KBM-7 (cell line): ENCODE data around the gene CEP43.

ENCODE experiments used
- DNase-seq: peaks from one replicate; pipeline ENCODE4 v3.0.0-alpha.2; 2015
- in situ Hi-C: fragments of 300-500 bp; cut with MboI; formaldehyde crosslinking; loops from 2 replicates; pipeline ENCODE4 v1.14.3; 2020; ENCODE audit warnings: low sequenced_read_pairs, low pct_unique_long_range_greater_than_20kb, mixed read lengths

Gene CEP43

GRCh38 chr6:166998256-166999144 is 697 bp upstream of the CEP43 start:
- DNase-seq = no peak
- in situ Hi-C loops = no loop called here

DNA sequence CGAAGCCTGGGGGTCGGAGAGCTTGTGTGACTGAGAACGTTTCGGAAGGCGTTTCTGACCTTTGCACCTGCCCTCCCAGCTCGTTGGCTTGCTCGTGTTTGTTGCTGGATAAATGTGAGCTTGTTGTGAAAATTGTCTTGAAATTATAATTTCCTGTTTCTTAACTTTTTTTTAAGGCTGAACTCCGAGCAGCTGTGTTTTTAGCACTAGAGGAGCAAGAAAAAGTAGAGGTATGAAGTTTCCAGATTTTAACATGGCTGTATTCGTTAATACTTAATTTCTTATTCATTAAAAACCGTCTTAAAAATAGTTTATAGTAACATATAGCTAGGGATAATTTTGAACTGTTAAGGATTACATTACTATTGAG is 672 bp downstream of the CEP43 start:
- no peak for DNase-seq

DNA sequence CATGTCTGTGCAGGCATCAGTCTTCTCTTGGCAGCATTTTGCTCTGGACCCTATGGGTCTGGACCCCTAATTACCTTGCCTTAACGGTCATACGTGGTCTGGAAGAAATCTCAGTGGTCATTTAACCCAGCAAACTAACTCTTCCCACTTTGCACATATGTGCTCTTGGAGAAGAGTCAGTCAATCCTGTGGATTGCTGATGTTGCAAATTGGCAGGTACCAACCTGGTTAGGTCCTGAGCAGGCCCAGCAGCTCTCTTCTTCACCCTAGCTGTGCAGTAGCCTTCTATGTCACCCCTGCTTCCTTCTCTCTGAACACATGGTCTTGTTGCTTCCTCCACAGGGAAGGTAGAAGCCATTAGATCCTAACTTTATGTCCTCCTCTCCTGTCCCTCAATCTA is 1.6 kb downstream of the CEP43 start:
- DNase-seq = no peak
- in situ Hi-C loops = no loop called here

More for the DNA sequence above, 672 bp downstream of the CEP43 start:
- in situ Hi-C loops = no loop called here

DNA sequence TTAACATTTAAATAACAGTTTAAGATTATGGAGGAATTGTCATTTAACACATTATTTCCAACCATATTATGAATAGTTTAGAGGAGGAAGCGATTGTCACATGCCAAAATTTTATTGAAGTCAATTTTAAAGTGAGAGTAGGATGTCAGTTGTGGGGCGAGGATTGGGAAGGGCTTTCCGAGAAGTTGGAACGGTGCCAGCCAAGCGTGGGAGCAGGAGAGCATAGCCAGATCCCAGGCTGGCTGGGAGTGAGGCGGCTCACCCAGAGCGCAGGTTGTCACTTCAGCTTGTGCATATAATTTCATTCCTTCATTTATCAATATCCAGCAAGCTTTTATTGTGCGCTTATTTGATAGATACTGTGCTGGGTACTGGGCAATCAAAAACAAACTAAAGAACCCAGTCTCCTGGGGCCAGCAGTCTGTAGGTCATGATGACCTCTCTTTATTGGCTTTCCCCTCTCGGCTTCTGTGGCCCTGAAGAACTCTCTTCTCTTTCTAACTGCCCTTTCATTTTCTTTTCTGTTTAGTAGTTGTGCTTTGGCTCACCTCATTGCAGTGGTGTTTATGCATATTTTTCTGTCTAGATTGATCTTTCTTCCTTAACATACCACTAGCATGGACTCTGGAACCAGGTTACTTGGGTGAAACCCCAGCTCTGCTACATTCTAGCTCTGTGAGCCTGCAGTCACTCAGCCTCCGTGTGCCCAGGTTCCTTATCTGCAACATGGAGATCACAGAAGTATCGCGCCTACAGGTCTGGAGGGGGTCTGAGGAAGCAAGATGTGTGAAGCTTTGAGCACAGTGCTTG is 6.4 kb downstream of the CEP43 start:
- in situ Hi-C loops = no loop called here
- no peak for DNase-seq

DNA sequence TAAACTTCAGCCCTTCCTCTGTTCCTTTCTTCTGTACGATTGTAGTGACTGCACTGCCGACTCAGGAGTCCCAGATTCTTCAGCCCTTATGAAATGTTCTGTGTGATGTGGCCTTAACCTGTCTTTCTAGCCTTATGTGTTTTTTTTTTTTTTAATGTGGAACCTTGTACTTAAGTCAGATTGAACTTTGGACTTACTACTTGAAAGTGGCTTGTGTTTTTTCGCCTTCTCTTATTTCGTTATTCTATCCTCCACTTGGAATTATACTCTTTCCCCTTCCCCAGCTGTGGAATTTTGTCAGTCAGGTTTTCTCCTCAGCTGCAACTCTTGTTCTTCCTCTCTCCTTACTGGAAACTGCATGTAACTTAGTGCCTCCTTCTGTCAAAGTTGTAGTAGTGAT is 8.8 kb downstream of the CEP43 start:
- DNase-seq = no peak
- in situ Hi-C loops = no loop called here

DNA sequence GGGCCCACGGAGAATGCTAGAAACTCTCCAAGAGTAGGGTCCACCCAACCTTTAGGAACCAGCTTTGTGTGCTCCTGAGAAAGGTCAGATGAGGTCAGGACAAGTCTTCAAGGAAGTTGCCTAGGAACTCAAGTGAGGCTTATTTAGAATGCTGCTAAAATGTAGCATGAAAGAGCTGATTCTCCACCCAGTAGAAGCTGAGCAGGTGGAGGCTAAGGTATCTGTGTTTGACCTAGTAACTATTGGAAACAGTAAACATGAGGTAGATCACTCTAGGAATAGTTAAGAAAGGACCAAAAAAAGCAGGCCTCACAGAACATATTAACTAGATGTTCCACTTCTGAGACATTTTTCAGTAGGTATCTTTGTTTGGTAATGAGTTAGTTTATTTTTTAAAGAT is 13.9 kb downstream of the CEP43 start:
- no peak for DNase-seq

DNA sequence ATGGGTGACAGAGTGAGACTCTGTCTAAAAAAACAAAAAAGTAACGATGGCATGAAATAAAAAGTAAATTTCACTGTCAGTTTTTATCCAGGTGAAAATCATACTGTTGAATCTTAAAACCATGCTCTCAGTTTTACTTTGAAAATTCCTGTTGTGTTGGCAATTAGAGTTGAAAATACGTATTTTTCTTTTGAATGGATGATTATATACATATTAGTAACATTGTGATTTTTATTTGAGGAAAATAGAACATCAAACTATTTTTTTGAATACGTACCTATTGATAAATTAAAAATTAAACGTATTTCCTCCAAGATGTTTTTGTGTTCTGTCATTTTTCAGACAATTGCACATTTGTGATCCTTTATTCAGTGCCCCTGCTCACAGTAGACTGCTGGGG is 14.7 kb downstream of the CEP43 start:
- in situ Hi-C loops = no loop called here
- no peak for DNase-seq

More for the DNA sequence above, 13.9 kb downstream of the CEP43 start:
- in situ Hi-C loops = no loop called here

GRCh38 chr6:167015302-167015701 is 16.1 kb downstream of the CEP43 start:
- no peak for DNase-seq
- in situ Hi-C loops = no loop called here

DNA sequence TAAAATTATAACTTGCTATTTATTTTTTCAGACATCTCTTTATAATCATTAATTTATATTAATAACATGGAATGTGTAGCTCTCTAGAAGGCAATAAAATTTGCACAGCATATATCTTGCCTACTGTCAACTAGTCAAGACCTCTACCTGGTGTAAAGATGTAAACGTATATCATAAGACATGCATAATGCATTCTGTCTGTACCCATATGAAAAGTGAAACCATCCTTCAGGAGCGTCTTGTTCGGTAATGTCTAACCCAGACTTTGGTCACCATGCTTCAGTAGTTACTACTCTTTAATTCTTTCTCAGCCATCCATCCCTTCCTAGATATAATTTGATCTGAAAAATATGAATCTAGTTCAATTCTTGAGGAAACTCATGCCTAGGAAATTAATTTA is 21.0 kb downstream of the CEP43 start:
- DNase-seq = no peak

DNA sequence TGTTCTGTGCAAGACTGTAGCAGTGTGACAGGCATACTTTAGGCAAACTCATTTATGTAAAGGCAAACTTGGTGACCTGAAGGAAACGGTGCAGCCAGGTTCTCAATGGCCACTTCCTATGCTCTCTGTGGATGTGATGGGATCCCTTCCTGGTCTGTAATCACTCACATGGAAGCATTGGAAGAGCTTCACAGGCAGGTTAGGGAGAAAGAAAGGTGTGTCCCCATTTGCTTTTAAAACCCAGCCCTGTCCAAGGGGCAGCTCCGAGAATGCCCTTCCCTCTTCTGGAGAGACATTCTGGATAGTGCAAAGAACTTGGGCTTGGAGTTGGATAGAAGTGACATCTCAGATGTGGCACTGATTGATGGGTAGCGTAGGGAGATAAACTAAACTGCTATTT is 28.1 kb downstream of the CEP43 start:
- in situ Hi-C loops = no loop called here
- no peak for DNase-seq

More for the DNA sequence above, 21.0 kb downstream of the CEP43 start:
- in situ Hi-C loops = no loop called here

GRCh38 chr6:167027772-167028171 is 28.6 kb downstream of the CEP43 start:
- in situ Hi-C loops = no loop called here
- no peak for DNase-seq

GRCh38 chr6:167030222-167031072 is 31.2 kb downstream of the CEP43 start:
- no peak for DNase-seq
- in situ Hi-C loops = no loop called here

- in situ Hi-C loops = no loop called here
- DNase-seq = no peak
Observed at GRCh38 chr6:167031082-167031709, 32.0 kb downstream of the CEP43 start.

DNA sequence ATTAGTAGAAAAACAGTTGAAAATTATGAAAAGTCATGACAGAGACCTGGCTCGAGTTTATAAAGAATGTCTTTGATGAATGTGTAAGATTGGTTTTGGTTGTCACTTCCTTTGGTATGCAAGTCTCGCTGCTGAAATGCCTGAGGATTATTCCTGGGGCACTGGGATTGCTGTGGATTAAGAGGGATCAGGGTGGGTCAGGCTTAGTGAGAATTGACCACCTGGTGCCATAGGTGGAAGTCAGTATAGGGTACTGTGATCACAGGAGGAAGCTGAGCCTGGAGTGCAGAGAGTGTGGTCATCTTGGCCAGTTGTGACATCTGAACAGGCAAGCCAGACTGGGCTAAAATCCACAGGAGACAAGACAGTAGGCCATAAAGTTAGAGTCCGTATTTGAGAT is 34.9 kb downstream of the CEP43 start:
- in situ Hi-C loops = no loop called here
- DNase-seq = no peak

DNA sequence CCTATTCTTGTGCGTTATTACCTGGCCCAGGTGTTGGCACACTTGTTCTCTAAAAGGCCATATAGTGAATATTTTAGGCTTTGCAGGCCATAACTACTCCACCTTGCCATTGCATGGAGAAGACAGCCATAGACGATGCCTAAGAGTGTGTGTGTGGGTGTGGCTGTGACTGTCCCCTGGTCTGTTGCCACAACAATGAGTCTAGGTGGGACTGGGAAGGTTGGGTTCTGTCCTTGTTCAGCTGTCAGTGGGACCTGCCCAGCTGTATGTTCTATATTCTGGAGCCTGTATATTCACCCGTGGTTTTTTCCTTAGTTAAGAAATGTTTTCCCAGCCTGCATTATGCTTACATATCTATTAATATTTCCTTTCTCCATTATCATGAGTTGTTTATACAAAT is 38.6 kb downstream of the CEP43 start:
- no peak for DNase-seq
- in situ Hi-C loops = no loop called here

DNA sequence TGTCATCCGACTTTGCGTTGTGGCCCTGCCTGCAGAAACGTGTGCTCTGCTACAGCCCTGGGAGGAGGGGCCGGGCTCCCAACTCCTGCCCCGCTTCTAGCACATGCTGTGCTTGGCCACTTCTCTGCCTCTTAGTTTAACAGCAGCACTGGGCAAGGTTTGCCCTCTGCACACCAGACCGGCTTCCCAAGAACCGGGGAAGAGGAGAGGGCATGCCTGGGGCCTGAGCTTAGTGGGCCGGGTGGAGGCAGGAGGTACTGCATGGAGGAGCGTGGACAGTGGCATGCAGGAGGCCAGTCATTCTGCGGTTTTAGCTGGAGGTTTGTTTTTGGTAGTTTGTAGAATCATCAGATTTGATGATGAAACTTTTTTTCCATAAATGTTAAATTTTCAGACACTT is 45.5 kb downstream of the CEP43 start:
- no peak for DNase-seq
- in situ Hi-C loops = no loop called here

- in situ Hi-C loops = no loop called here
- DNase-seq = peak; percentile 20
Observed at GRCh38 chr6:167045828-167046580, 46.8 kb downstream of the CEP43 start.

- in situ Hi-C loops = no loop called here
- DNase-seq = no peak
Observed at GRCh38 chr6:167046861-167047495, 47.8 kb downstream of the CEP43 start.
